ENCODE data around the gene GNS.

The GNS gene

GRCh38 chr12:64735442-64735841 lies 23.8 kb downstream of the GNS start:
- no peak for DNase-seq

- no peak for DNase-seq
Observed at GRCh38 chr12:64733857-64734256, 25.3 kb downstream of the GNS start.

- no peak for DNase-seq
Observed at GRCh38 chr12:64731683-64732082, 27.5 kb downstream of the GNS start.

DNA sequence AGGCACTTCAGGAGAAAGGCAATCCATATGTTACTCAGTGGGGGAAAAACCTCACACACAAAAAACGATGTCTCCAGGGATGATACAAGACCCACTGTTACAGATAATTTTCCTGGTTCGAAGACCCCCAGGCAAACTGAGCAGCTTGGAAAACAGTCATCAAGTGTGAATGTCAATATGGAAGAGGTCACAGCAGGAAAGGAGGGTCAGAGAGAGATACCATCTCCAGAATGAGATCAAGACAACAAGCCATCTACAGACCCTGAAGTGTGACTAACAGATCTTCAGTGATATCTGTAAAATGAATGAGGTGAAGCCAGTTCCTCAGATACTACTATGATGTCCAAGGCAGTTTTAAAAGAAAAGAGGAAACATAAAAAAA lies 28.6 kb downstream of the GNS start:
- no peak for DNase-seq

DNA sequence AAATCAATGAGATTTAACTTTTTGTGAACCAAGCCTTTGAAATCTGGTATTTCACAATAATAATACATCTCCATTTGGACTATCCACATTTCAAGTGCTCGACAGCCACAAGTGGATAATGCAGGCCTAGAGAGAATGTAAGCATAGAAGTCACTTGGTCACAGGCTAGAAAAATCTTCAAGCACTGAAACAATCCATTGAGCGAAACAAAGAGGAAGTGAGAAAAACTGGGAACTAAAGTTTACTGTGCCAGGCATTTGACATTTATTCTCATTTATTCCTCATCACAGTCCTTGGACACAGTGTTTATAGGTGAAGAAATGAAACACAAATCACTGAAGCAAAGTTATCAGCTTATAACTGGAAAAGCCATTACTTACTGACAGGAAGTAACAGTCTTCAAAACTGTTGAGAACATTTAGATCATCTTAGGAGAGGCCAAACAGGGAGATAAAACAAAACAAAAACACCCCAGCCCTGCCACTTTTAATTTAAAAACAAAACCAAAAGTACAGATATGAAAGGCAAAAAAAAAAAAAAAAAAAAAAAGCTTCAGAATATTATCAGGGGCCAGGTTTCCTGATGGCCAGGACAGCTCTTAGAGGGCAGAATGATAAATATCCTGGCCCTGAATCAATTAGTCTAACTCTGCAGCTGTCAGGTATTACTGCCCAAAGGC lies 29.2 kb downstream of the GNS start:
- no peak for DNase-seq

DNA sequence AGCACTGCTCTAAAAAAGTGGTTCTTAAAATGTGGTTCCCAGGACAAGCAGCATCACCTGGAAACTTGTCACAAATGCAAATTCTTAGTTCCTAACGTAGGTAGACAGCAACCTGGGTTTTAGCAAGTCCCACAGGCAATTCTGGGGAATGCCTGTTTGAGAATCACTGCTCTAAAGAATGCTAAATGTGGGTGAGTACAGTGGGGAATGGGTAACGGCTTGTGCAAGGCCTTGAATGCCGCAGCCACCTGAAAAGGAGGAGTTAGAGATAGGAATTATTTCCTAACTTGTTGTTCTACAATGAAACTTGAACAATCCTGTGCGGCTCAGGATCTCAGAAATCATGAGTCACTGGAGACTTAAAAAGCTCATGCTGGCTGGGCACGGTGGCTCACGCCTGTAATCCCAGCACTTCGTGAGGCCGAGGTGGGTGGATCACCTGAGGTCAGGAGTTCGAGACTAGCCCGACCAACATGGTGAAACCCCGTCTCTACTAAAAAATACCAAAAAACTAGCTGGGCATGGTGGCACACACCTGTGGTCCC lies 34.9 kb downstream of the GNS start:
- DNase-seq = no peak

- DNase-seq = no peak
Observed at GRCh38 chr12:64723630-64724029, 35.6 kb downstream of the GNS start.

DNA sequence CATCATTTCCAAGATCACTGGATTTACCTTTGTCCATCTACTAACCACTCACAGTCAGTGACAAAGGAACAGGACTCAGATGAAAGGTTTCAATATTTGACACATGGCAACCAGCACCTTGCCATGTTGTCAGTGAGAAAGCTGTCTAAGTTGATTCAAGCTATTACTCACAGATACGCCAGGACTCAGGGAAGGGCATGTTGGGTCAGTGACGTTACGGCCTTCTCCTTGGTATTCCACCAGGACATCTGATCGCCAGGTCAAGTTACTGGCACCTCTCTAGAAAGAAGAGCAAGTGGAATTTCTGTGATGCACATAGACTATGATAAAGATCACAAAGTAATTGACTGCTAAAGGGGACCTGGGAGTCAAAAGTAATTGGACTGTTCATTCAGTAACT lies 36.4 kb downstream of the GNS start:
- DNase-seq = no peak

DNA sequence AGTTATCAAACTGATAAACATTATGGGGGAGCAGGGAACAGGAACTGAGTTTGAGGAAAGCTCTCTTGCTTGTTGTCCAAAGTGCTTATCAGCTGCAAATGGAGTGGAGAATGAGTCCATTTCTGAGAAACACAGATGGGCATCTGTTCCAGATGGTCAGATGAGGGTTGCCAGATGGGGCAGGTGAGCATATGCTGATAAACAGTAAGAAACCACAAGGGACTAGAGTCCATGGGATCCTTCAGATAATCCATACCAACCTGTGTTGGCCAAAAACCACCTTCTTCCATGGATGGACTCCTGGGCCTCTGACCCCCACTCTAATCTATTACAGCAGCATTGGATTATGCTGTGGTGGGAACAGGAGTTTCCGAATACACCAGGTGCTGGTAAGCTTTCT lies 38.3 kb downstream of the GNS start:
- no peak for DNase-seq

GRCh38 chr12:64718649-64719048 lies 40.6 kb downstream of the GNS start:
- DNase-seq = no peak

DNA sequence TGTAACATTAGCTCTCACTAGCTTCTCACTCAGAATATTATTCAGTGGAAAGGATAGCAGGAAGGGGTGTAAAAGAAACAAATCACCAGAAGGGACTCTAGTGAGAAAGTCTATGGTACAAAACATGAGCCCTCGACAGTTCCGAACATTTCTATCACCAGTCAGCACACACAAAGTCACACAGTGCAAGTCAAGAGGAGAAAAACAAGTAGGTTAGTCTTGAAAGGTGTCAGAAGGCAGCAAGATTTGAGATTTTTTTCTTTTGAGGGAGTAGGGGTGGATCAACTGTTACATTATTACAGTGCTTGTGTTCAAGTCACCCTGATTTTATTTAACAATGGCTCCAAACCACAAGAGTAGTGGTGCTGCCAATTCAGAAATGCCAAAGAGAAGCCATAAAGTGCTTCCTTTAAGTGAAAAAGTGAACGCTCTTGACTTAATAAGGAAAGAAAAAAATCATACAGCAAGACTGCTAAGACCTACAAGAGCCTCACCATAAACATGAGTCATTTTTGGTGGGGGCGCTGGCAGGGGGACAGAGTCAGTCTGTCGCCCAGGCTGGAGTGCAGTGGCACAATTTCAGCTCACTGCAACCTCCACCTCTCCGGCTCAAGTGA lies 42.3 kb downstream of the GNS start:
- no peak for DNase-seq

DNA sequence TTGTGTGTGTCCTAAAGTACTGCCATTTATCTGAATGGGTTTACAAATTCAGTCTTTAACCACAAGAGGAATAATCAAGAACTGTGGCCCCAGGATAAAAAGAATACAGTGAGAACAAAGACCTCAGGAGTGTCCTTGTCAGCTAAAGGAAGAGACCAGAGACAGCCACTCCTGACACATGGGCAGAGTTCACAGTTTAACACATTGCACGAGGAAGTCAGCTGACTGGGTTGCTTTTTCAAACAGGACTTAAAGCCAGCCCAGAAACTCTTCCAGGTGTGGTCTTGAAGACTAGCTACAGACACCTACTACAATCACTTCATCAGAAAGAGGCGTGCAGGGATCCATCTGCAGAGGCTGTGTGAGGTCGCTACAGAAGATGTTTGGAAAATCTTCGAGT lies 42.8 kb downstream of the GNS start:
- DNase-seq = no peak

GRCh38 chr12:64714551-64714968 lies 44.6 kb downstream of the GNS start:
- DNase-seq = no peak

GRCh38 chr12:64713376-64713775 lies 45.8 kb downstream of the GNS start:
- no peak for DNase-seq

GRCh38 chr12:64709429-64709828 lies 49.8 kb downstream of the GNS start:
- no peak for DNase-seq

- DNase-seq = no peak
Observed at GRCh38 chr12:64707926-64708325, 51.3 kb downstream of the GNS start.

DNA sequence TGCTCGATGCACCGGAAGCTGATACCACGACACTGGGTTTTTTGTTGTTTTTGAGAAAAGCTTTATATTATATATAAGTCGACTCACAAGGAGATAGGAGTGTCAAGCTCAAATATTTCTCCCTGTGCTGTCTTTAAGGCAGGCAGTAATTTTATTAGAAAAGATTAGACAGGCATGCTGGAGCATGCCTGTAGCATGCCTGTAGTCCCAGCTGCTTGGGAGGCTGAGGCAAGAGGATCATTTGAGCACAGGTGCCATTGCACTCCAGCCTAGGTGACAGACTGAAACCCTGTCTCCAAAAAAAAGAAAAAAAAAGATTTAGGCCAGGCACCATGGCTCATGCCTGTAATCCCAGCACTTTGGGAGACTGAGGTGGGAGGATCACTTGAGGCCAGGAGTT lies 51.8 kb downstream of the GNS start:
- no peak for DNase-seq

DNA sequence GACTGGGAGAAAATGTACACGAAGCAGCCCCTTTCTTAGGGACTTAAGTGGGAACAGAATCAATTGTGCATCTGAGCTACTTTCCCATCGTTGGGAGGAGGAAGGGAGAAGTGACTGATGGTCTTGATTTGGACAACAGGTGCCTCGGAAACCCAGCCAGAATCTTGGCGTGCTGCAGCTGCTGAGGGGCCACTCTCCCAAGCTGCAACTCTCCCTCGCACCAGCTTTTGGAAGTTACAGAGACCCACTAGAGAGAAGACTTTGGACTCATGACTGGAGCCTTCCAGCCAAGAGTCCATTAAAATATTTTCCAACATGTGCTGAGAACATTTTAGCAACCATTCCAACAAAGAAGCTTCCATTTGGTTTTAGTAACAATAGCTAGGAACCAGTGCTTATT lies 52.3 kb downstream of the GNS start:
- no peak for DNase-seq

GRCh38 chr12:64706306-64706705 lies 52.9 kb downstream of the GNS start:
- DNase-seq = no peak

- DNase-seq = no peak
Observed at GRCh38 chr12:64701283-64701682, 57.9 kb downstream of the GNS start.

DNA sequence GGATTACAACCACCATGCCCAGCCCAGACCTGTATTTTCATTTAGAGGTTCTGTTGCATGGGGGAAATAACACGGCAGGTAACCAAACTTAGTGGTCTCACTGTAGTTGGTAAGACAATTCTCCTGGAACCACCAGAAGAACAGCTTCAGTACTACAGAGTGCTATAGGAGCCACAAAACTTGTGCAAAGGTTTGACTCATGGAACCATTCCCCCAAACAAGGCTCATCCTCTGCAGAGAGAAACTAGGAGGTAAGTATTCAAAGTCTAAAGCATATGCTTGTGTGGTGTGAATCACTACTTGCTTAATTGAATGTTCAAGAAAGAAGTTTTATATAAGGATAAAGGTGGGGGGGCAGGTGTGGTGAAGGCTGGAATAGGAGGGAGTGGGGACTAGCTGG lies 58.7 kb downstream of the GNS start:
- no peak for DNase-seq

DNA sequence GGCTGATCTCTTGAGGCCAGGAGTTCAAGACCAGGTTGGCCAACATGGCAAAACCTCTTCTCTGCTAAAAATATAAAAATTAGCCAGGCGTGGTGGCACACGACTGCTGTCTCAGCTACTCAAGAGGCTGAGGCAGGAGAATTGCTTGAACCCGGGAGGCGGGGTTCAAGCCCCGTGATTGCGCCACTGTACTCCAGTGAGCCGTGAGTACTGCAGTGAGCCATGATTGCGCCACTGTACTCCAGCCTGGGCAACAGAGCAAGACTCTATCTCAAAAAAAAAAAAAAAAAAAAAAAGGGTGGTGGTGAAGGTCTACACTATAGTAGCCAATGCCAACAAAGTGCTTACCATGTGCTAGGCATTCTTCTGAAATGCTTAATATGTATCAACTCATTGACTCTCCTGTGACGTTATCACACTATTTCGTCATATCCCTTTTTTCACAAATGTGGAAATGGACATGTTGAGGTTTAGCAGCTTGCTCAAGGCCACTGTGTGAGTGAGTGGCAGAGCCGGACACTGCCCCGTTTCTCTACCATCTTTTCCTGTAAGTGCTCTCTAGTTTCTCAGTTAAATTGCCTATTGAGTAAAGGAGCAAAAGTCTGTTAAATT lies 59.6 kb downstream of the GNS start:
- DNase-seq = no peak

GRCh38 chr12:64696080-64696741 lies 63.0 kb downstream of the GNS start:
- DNase-seq = no peak

GRCh38 chr12:64695550-64695949 lies 63.7 kb downstream of the GNS start:
- no peak for DNase-seq
